OCI-LY1 (cell line): ENCODE results near the gene TMEM198.

Experiments used
- H2AFZ ChIP-seq: fragments of 200-600 bp; sonication (generic), shearing (Covaris generic); 2 replicates; pipeline ENCODE4 v1.6.0; 2014; ENCODE audit warnings: antibody characterized with exemption, mild to moderate bottlenecking, low read length
- H3F3A ChIP-seq: fragments of 200-600 bp; sonication (generic), shearing (Covaris generic); 2 replicates; pipeline ENCODE4 v1.6.0; 2014; ENCODE audit warnings: mild to moderate bottlenecking, antibody characterized with exemption, low read length, moderate library complexity; ENCODE audit not compliant: insufficient read depth
- H3K27ac ChIP-seq: fragments of 200-600 bp; sonication (generic); 2 replicates; pipeline ENCODE4 v1.5.1; 2014; ENCODE audit warnings: low read length, mixed run types, mild to moderate bottlenecking, low read depth; ENCODE audit not compliant: poor library complexity, severe bottlenecking
- H3K27me3 ChIP-seq: fragments of 200-600 bp; sonication (generic); 2 replicates; pipeline ENCODE4 v1.6.0; 2014; ENCODE audit warnings: antibody characterized with exemption, mild to moderate bottlenecking, low read length, moderate library complexity; ENCODE audit not compliant: insufficient read depth
- H3K36me3 ChIP-seq: fragments of 200-600 bp; sonication (generic); 2 replicates; pipeline ENCODE4 v1.6.1; 2014; ENCODE audit warnings: mild to moderate bottlenecking, antibody characterized with exemption, low read length, moderate library complexity, mixed read lengths; ENCODE audit not compliant: insufficient read depth
- H3K4me1 ChIP-seq: fragments of 200-600 bp; sonication (generic); 2 replicates; pipeline ENCODE4 v1.5.1; 2014; ENCODE audit warnings: mild to moderate bottlenecking, low read length, moderate library complexity; ENCODE audit not compliant: insufficient read depth, severe bottlenecking
- H3K4me2 ChIP-seq: fragments of 200-600 bp; sonication (generic), shearing (Covaris generic); 2 replicates; pipeline ENCODE4 v1.6.1; 2014; ENCODE audit warnings: low read length
- H3K4me3 ChIP-seq: fragments of 200-600 bp; sonication (generic); 2 replicates; pipeline ENCODE4 v1.5.1; 2014; ENCODE audit warnings: low read length, low read depth, mild to moderate bottlenecking, mixed read lengths; ENCODE audit not compliant: poor library complexity, severe bottlenecking
- H3K79me2 ChIP-seq: fragments of 200-600 bp; shearing (Covaris generic); 2 replicates; pipeline ENCODE4 v1.6.1; 2016; ENCODE audit warnings: mixed run types, low read length, mixed read lengths; ENCODE audit not compliant: insufficient read depth
- H3K9ac ChIP-seq: fragments of 200-600 bp; sonication (generic), shearing (Covaris generic); 2 replicates; pipeline ENCODE4 v1.6.1; 2014; ENCODE audit warnings: mild to moderate bottlenecking, low read length, mixed read lengths
- H3K9me2 ChIP-seq: fragments of 200-600 bp; sonication (generic), shearing (Covaris generic); 2 replicates; pipeline ENCODE4 v1.6.1; 2014; ENCODE audit warnings: low read depth, mild to moderate bottlenecking, low read length, mixed read lengths
- H3K9me3 ChIP-seq: fragments of 200-600 bp; shearing (Covaris generic); 2 replicates; pipeline ENCODE4 v1.6.1; 2014; ENCODE audit warnings: low read length, mixed read lengths
- H4K20me1 ChIP-seq: fragments of 200-600 bp; sonication (generic), shearing (Covaris generic); 2 replicates; pipeline ENCODE4 v1.6.0; 2016; ENCODE audit warnings: mild to moderate bottlenecking, low read length; ENCODE audit not compliant: insufficient read depth
- EZH2 ChIP-seq: fragments of 200-600 bp; sonication (generic), shearing (Covaris generic); IDR thresholded peaks from 2 replicates; pipeline ENCODE4 v1.8.0; 2017; ENCODE audit warnings: borderline replicate concordance, mixed run types, mild to moderate bottlenecking, antibody characterized with exemption, low read length, moderate library complexity, mixed read lengths
- TF ChIP-seq, protein P1 (sequence below): fragments of 200-600 bp; sonication (generic), shearing (Covaris generic); IDR thresholded peaks from 2 replicates; pipeline ENCODE4 v1.5.1; 2017; ENCODE audit warnings: mild to moderate bottlenecking, antibody characterized with exemption, low read length, moderate library complexity, mixed read lengths

The TMEM198 gene

DNA sequence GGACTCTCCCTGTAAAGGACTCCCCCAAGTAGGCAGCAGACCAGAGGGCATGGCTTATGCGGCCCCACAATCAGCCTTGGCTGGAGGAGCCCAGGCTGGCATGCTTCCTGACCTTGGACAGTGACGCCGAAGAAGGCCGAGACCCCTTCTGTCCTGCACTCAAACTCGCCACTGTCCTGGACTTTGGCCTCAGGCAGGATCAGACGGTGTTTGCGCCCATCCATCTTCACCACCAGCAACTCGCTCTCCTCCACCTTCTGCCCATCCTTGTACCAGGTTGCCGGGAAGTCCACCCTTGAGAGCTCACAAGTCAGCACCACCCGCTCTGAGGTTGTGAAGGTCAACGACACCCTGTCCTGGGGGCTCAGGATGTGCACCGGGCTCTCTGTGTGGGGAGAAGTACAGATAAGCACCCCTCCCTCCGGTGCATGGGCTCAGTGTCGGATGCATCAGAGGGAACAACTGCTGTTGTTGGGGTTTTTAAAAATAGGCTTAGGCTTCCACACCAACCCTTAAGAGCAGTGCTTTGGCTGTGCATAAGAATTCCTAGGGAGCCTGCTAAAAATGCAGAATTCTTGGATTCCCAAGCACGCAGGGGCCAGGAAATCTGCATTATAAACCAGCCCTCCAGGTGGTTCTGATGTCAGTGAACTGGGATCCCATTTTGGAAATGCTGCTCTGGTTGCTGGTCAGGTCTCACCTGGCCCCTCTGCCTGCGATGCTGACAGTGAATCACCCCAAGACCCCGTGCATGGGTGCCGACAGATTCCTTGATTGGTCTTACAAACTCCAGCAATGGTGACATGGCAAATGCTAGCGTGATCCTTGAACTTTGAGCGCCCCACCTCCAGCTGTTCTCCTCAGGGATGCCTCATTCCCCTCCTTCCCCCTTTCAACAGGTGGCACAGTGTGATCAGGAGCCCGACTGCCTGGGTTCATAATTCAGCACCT, 21.6 kb downstream of the TMEM198 start:
- H3K27me3 ChIP-seq: peaks cover 3% of the 10 kb centered on the region; the same call in 1 of the 2 replicates
- no peaks in the 10 kb centered on the region for H4K20me1 ChIP-seq
- no peaks in the 10 kb centered on the region for H3K4me1 ChIP-seq
- no peak overlapping the region for H3K9ac ChIP-seq
- no peak overlapping the region for H2AFZ ChIP-seq
- no peaks in the 10 kb centered on the region for H3K79me2 ChIP-seq
- no peak overlapping the region for H3K4me3 ChIP-seq
- no peak for TF ChIP-seq EZH2
- H3K27ac ChIP-seq: no peak overlapping the region
- no peaks in the 10 kb centered on the region for H3K9me3 ChIP-seq
- no peak overlapping the region for H3K4me2 ChIP-seq
- no peaks in the 10 kb centered on the region for H3F3A ChIP-seq
- H3K9me2 ChIP-seq: no peaks in the 10 kb centered on the region
- H3K36me3 ChIP-seq: no peaks in the 10 kb centered on the region

DNA sequence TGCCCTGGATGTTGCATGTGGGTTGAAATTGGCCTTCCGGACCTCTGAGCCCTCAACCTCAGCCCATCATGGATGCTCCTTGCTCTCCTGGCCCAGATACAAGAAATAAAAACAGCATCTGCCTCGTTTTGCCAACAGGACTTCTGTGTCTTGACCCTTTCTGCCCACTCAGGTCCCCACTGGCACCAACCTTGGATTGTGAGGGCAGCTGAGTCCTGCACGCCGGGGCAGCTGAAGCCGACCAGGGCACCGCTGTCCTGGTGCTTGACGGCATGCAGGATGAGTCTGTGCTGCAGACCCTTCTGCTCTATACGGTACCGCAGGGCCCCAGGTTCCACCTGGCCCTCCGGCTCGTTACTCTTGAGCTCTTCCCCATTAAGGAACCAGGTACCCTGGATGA, 22.8 kb downstream of the TMEM198 start:
- H3K4me1 ChIP-seq: no peaks in the 10 kb centered on the region
- H3K79me2 ChIP-seq: no peaks in the 10 kb centered on the region
- TF ChIP-seq EZH2: no peak
- TF ChIP-seq, protein P1, sequence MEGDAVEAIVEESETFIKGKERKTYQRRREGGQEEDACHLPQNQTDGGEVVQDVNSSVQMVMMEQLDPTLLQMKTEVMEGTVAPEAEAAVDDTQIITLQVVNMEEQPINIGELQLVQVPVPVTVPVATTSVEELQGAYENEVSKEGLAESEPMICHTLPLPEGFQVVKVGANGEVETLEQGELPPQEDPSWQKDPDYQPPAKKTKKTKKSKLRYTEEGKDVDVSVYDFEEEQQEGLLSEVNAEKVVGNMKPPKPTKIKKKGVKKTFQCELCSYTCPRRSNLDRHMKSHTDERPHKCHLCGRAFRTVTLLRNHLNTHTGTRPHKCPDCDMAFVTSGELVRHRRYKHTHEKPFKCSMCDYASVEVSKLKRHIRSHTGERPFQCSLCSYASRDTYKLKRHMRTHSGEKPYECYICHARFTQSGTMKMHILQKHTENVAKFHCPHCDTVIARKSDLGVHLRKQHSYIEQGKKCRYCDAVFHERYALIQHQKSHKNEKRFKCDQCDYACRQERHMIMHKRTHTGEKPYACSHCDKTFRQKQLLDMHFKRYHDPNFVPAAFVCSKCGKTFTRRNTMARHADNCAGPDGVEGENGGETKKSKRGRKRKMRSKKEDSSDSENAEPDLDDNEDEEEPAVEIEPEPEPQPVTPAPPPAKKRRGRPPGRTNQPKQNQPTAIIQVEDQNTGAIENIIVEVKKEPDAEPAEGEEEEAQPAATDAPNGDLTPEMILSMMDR: no peak
- H3K9me3 ChIP-seq: no peaks in the 10 kb centered on the region
- H3K4me2 ChIP-seq: no peak overlapping the region
- H2AFZ ChIP-seq: no peak overlapping the region
- peaks cover 3% of the 10 kb centered on the region; the same call in 1 of the 2 replicates for H3K27me3 ChIP-seq
- no peaks in the 10 kb centered on the region for H4K20me1 ChIP-seq
- H3K36me3 ChIP-seq: no peaks in the 10 kb centered on the region
- H3K4me3 ChIP-seq: no peak overlapping the region
- H3K9ac ChIP-seq: no peak overlapping the region
- no peak overlapping the region for H3K27ac ChIP-seq
- no peaks in the 10 kb centered on the region for H3K9me2 ChIP-seq
- H3F3A ChIP-seq: no peaks in the 10 kb centered on the region

DNA sequence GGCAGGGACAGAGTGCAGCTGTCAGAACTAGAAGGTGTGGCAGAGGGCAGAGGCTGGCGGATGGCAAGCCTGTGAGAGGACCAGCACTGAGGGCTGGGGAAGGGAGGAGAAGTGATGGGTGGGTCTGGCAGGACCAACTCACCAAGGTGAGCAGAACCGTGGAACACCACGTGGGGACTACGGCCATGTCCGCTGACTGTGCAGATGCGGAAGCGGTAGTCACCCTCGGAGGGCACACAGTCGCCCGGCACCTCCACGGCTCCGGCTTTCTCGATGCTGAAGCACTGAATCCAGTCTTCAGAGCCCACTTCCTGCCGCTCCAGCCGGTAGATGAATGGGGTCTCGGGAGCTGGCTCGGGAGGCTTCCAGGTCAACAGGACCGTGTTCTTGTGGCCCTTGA, 23.3 kb downstream of the TMEM198 start:
- Histone ChIP-seq H3K27ac (no peak overlapping the region), H3K4me1 (no peaks in the 10 kb centered on the region), H3K27me3 (peaks cover 3% of the 10 kb centered on the region; the same call in 1 of the 2 replicates), H3K4me2 (no peak overlapping the region), H3K36me3 (no peaks in the 10 kb centered on the region), H3F3A (no peaks in the 10 kb centered on the region), H2AFZ (no peak overlapping the region), H3K79me2 (no peaks in the 10 kb centered on the region), H3K9me2 (no peaks in the 10 kb centered on the region), H4K20me1 (no peaks in the 10 kb centered on the region), H3K9ac (no peak overlapping the region), H3K9me3 (no peaks in the 10 kb centered on the region), H3K4me3 (no peak overlapping the region)
- TF ChIP-seq, protein P1: no peak
- no peak for TF ChIP-seq EZH2
